ENCODE data around the gene ABCC4.

ABCC4 gene

DNA sequence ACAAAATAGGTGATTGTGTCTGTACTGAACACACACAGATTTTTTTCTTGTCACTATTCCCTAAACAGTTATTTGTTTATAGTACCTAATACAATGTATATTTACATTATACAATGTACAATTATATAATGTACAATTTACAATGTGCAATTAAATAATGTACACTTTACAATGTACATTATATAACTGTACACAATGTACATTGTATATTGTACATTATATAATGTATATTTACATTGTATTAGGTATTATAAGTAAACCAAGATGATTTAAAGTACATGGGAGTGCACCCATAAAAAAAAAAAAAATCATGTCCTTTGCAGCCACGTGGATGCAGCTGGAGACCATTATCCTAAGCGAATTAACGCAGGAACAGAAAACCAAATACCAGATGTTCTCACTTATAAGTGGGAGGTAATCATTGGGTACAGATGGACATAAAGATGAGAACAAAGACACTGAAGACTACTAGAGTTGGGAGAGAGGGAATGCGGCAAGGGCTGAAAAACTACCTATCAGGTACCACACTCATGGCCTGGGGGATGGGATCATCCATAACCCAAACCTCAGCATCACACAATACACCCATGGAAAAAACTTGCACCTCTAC is 68.1 kb downstream of the ABCC4 start:
- TF ChIP-seq, protein P1, sequence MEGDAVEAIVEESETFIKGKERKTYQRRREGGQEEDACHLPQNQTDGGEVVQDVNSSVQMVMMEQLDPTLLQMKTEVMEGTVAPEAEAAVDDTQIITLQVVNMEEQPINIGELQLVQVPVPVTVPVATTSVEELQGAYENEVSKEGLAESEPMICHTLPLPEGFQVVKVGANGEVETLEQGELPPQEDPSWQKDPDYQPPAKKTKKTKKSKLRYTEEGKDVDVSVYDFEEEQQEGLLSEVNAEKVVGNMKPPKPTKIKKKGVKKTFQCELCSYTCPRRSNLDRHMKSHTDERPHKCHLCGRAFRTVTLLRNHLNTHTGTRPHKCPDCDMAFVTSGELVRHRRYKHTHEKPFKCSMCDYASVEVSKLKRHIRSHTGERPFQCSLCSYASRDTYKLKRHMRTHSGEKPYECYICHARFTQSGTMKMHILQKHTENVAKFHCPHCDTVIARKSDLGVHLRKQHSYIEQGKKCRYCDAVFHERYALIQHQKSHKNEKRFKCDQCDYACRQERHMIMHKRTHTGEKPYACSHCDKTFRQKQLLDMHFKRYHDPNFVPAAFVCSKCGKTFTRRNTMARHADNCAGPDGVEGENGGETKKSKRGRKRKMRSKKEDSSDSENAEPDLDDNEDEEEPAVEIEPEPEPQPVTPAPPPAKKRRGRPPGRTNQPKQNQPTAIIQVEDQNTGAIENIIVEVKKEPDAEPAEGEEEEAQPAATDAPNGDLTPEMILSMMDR (IDR thresholded peaks at IDR 0.05; ENCODE audit: control insufficient read depth, extremely low read depth, insufficient read depth): no peak
- DNase-seq (ENCODE audit: low read depth): no peak
- no peak overlapping the region for H3K4me3 ChIP-seq (ENCODE audit: low read depth, low read length)

DNA sequence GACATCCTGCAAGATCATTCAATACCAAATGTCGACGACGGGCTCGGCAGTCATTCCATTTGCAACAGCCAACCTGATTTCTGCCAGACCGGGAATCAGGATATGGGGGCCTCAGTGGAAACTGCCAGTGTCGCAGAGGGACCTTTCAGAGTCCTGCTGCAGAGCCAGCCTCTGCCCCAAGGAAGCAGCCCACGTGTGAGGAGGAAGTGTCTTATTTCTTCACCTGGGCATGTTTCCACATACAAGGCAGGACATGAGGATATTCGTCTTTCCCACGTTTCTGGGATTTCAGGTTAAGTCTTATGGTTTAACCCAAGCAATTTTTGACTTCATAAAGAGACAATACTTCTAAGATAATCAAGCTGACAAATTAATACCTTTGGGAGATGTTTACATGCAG is 69.9 kb downstream of the ABCC4 start:
- no peak overlapping the region for H3K4me3 ChIP-seq (ENCODE audit: low read depth, low read length)
- no peak for DNase-seq (ENCODE audit: low read depth)

DNA sequence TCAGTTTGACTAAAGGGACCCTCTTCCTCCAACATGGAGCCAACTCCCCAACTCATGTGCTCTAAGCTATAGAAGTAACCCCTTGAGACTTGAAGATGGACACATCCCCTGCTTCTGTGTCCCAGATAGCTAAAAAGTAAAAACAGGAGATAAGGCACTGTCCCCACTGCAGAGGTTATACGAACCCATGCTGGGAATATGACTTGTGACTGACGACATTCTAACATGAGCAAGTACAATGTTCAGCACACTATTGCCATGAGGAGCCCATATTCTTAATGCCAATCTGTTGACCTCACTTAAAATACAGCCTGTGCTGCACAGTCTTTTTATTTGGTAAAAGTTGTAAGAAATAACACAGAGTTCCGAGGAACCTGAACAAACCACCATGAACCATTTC is 71.4 kb downstream of the ABCC4 start:
- DNase-seq (ENCODE audit: low read depth): no peak
- TF ChIP-seq, protein P1 (IDR thresholded peaks at IDR 0.05; ENCODE audit: control insufficient read depth, extremely low read depth, insufficient read depth): no peak
- H3K4me3 ChIP-seq (ENCODE audit: low read depth, low read length): no peak overlapping the region

More for the DNA sequence above, 69.9 kb downstream of the ABCC4 start:
- TF ChIP-seq, protein P1 (IDR thresholded peaks at IDR 0.05; ENCODE audit: control insufficient read depth, extremely low read depth, insufficient read depth): no peak

DNA sequence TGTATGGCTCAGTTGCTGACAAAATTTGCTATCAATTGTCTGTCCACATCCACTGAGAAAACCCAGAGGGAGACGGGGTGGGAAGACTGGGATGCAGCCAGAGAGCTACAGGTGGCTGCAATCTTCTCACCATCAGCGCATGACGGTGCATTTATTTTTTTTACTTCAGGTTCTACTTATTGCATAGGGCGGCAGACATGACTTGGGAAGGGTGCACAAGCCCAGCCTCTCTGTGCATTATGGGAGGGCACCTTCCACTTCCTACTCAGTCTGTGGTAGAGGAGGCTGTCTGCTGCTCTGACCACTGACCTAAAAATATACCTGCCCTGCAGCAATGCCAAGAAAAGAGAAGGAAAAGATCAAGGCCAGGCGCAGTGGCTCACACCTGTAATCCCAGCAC is 73.1 kb downstream of the ABCC4 start:
- TF ChIP-seq, protein P1 (IDR thresholded peaks at IDR 0.05; ENCODE audit: control insufficient read depth, extremely low read depth, insufficient read depth): no peak
- H3K4me3 ChIP-seq (ENCODE audit: low read depth, low read length): no peak overlapping the region
- DNase-seq (ENCODE audit: low read depth): no peak

DNA sequence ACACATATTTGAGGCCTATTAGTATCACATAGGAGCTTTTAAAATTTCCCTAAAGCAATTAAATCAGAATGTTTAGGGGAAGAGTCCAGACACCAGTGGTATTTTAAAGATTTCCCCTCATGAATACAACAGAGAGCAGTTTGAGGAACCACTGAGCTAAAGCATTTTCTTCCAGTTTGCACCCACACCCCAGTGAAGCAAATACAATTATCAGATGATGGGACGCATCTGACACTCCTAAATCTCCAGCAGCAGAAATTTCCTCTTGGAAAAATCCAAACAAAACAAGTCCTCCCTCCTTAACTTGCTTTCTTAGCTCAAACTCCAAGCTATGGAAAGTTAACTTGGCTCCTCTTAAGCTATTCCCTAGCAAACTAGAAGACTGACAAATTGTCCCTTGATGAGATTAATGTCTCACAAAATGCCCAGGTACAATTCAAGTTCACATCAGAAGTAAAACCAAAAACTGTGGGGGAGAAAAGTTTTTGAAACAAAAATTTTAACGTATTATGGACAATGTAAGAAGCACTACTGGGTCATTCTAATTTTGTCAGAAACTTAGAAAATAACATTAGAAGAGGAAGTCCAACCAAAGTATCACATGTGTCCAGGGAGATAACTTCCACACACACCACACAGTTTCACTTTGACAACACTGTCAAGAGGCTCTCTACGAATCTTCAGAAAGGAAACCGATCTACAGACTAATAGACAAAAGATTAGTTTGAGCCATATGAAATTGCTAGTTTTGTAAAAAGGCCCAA is 74.1 kb downstream of the ABCC4 start:
- no peak for DNase-seq (ENCODE audit: low read depth)
- TF ChIP-seq, protein P1 (IDR thresholded peaks at IDR 0.05; ENCODE audit: control insufficient read depth, extremely low read depth, insufficient read depth): no peak
- peak overlapping the region; percentile 22; the same call in 1 of the 2 replicates for H3K4me3 ChIP-seq (ENCODE audit: low read depth, low read length)

DNA sequence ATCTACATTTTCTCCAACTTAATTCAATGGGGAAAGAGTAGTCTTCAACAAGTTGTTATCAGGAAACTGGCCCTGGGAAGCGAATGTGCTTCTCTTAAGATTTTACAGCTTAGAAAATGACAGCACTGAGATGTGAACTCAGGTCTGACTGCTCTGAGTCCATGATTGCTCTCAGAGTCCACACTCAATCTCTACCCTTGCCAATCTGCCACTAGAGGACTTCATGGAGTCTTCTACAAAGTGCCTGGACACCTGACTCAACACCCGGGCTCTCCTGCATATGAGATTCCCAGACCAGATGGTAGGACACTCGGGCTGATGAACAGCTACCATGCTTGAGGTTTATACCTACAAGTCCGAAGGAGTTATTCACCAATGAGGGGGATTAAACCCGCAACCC is 74.8 kb downstream of the ABCC4 start:
- peak overlapping the region; percentile 22; the same call in 1 of the 2 replicates for H3K4me3 ChIP-seq (ENCODE audit: low read depth, low read length)
- TF ChIP-seq, protein P1 (IDR thresholded peaks at IDR 0.05; ENCODE audit: control insufficient read depth, extremely low read depth, insufficient read depth): peak; percentile 9; the same call in 1 of the 2 replicates
- DNase-seq (ENCODE audit: low read depth): no peak
